GM12878 (cell line): ENCODE measurements around the gene PPP1R7. TPM values are rescaled to one million over a fixed set of nuclear protein-coding genes. Genes with fewer than 3 reads are reported as not detected.
A peak's percentile ranks its signal among the peaks of the same experiment; 100 is the strongest.

Source experiments
- ATAC-seq: fragments of 200-7000 bp; cut with Tn5 transposase; 3 replicates; pipeline ENCODE4 v1.9.1; 2020; ENCODE audit warnings: mild to moderate bottlenecking, moderate library complexity
- BruUV-seq: library from RNA; stranded (reverse); fragments of 400-500 nt; replicated peaks from 2 replicates; lab custom pipeline; 2021; lab: Mats Ljungman, UMichigan
- CTCF ChIA-PET: fragments of 300-600 bp; sonication (Branson Sonifier 250); formaldehyde crosslinking; extraction: SDS; loops from one replicate; lab custom pipeline; 2021; ENCODE audit warnings: inconsistent platforms; lab: Yijun Ruan, JAX
- POLR2A ChIA-PET: fragments of 350-600 bp; formaldehyde crosslinking; extraction: SDS; loops from one replicate; lab custom pipeline; 2021; ENCODE audit warnings: inconsistent platforms; lab: Charles Lee
- RAD21 ChIA-PET: fragments of 300-600 bp; sonication (Branson Sonifier 250); formaldehyde crosslinking; loops from one replicate; lab custom pipeline; 2023; ENCODE audit warnings: antibody characterized with exemption; ENCODE audit not compliant: unreplicated experiment; lab: Charles Lee
- SMC1A ChIA-PET: fragments of 300-600 bp; sonication (Branson Sonifier 250); formaldehyde crosslinking; loops from one replicate; lab custom pipeline; 2023; ENCODE audit not compliant: unreplicated experiment, uncharacterized antibody; lab: Charles Lee
- DNase-seq: peaks from one replicate; pipeline ENCODE4 v3.0.0-alpha.2; 2011; ENCODE audit warnings: low read depth, low spot score
- FAIRE-seq: peaks from 3 replicates; lab custom pipeline; 2011; peaks lifted over from hg19 to GRCh38; lab: Jason Lieb, UNC
- H2AFZ ChIP-seq: 2 replicates; pipeline ENCODE4 v1.6.0; 2011; ENCODE audit warnings: low read depth, low read length, control low read depth; ENCODE audit not compliant: control insufficient read depth
- H3K27ac ChIP-seq: 2 replicates; pipeline ENCODE4 v1.5.1; 2011; ENCODE audit warnings: control low read depth; ENCODE audit not compliant: control insufficient read depth, insufficient read depth
- H3K27me3 ChIP-seq, 2 experiments: replicated peaks in 1 of 2; 2 replicates each; pipeline versions ENCODE4 v1.6.0 to v1.6.1; 2011; ENCODE audit warnings: low read length in 1 of 2; ENCODE audit not compliant: control insufficient read depth in 2 of 2, insufficient read depth in 2 of 2
- H3K36me3 ChIP-seq, 2 experiments: 2 replicates each; pipeline ENCODE4 v1.5.1; 2011; ENCODE audit warnings: low read length in 1 of 2; ENCODE audit not compliant: control insufficient read depth in 2 of 2, insufficient read depth in 2 of 2
- H3K4me1 ChIP-seq: 2 replicates; pipeline ENCODE4 v1.6.1; 2011; ENCODE audit warnings: mild to moderate bottlenecking, low read length, moderate library complexity, mixed read lengths; ENCODE audit not compliant: control insufficient read depth, insufficient read depth
- H3K4me2 ChIP-seq: 2 replicates; pipeline ENCODE4 v1.6.0; 2011; ENCODE audit warnings: control low read depth; ENCODE audit not compliant: control insufficient read depth, insufficient read depth
- H3K4me3 ChIP-seq: fragments of 200-600 bp; sonication (generic); 2 replicates; pipeline ENCODE4 v1.5.1; 2016
- H3K79me2 ChIP-seq: 2 replicates; pipeline ENCODE4 v1.6.0; 2011; ENCODE audit warnings: low read length; ENCODE audit not compliant: control insufficient read depth, insufficient read depth
- H3K9ac ChIP-seq: 2 replicates; pipeline ENCODE4 v1.8.0; 2011; ENCODE audit warnings: low read length, control low read depth, mixed read lengths; ENCODE audit not compliant: control insufficient read depth, insufficient read depth
- H3K9me3 ChIP-seq: replicated peaks from 3 replicates; pipeline ENCODE4 v1.5.1; 2011; ENCODE audit warnings: mild to moderate bottlenecking, low read length; ENCODE audit not compliant: control insufficient read depth, insufficient read depth
- H4K20me1 ChIP-seq: 2 replicates; pipeline ENCODE4 v1.6.0; 2011; ENCODE audit not compliant: control insufficient read depth, insufficient read depth
- BCL11A ChIP-seq: IDR thresholded peaks from 2 replicates; pipeline ENCODE4 v1.6.1; 2011; ENCODE audit warnings: low read depth, low read length
- E4F1 ChIP-seq: fragments of 450-650 bp; IDR thresholded peaks from 2 replicates; pipeline ENCODE4 v1.6.1; 2018; ENCODE audit warnings: borderline replicate concordance, mild to moderate bottlenecking; ENCODE audit not compliant: partially characterized antibody
- HDAC6 ChIP-seq: fragments of 200-600 bp; sonication (generic); IDR thresholded peaks from one replicate; pipeline ENCODE4 v1.8.0; 2017; ENCODE audit warnings: antibody characterized with exemption; ENCODE audit not compliant: unreplicated experiment
- JUND ChIP-seq: IDR thresholded peaks from 2 replicates; pipeline ENCODE4 v1.6.1; 2012; ENCODE audit warnings: low read depth, mild to moderate bottlenecking, low read length, improper control_type of control experiment, moderate library complexity
- POLR2A ChIP-seq: IDR thresholded peaks from 2 replicates; pipeline ENCODE4 v1.6.1; 2011; ENCODE audit warnings: low read depth, mild to moderate bottlenecking, low read length
- POU2F2 ChIP-seq: IDR thresholded peaks from 3 replicates; pipeline ENCODE4 v1.6.1; 2011; ENCODE audit warnings: low read depth, mild to moderate bottlenecking, low read length, borderline replicate concordance
- SP1 ChIP-seq: IDR thresholded peaks from one replicate; pipeline ENCODE4 v1.6.1; 2011; ENCODE audit warnings: low read depth, low read length
- TCF3 ChIP-seq: IDR thresholded peaks from 2 replicates; pipeline ENCODE4 v1.6.1; 2012; ENCODE audit warnings: low read depth, mild to moderate bottlenecking, low read length, borderline replicate concordance; ENCODE audit not compliant: insufficient read depth
- WGBS: methylation state at CpG from one replicate; pipeline ENCODE4 v1.1.6; 2016; ENCODE audit warnings: low lambda C conversion rate; ENCODE audit not compliant: insufficient replicate concordance, insufficient coverage; ENCODE audit errors: missing lambda C conversion rate; 5-methylcytosine and 5-hydroxymethylcytosine counted together
- in situ Hi-C: fragments of 300-500 bp; cut with MboI; formaldehyde crosslinking; loops from 9 replicates; pipeline ENCODE4 v1.14.3; 2018; ENCODE audit warnings: mixed read lengths
- intact Hi-C: fragments of 100-400 bp; cut with micrococcal nuclease; formaldehyde crosslinking; loops from one replicate; pipeline ENCODE4 v1.14.2; 2022; ENCODE audit not compliant: unreplicated experiment
- polyA plus RNA-seq, 11 experiments: library from polyadenylated mRNA; depleted of rRNA in 4 of 11; unstranded in 6 of 11; stranded (reverse) in 5 of 11; fragments of >200 nt; fragmentation: Nextera tagmentation in 4 of 11; fragmentation: Illumina TruSeq in 1 of 11; extraction: Ambion mirVana in 4 of 11; extraction: Trizol in 1 of 11; gene quantifications; 1 replicate in 1 of 11; 2 replicates in 10 of 11; pipeline versions ENCODE4 v1.2.1 to v1.2.3, GENCODE V29; 2011 to 2016; ENCODE audit warnings: inconsistent platforms in 2 of 11, missing spikeins in 2 of 11, low read depth in 1 of 11
- total RNA-seq, 4 experiments: library from RNA; depleted of rRNA in 3 of 4; stranded (reverse); fragments of >200 nt in 3 of 4; fragmentation: Illumina TruSeq in 1 of 4; extraction: Trizol in 1 of 4; gene quantifications; 2 replicates each; pipeline versions ENCODE4 v1.2.1 to v1.2.3, GENCODE V29; 2013 to 2021
- TF ChIP-seq, protein P1 (sequence below): fragments of 450-650 bp; IDR thresholded peaks from 2 replicates; pipeline ENCODE4 v1.6.1; 2017; ENCODE audit warnings: mild to moderate bottlenecking, moderate library complexity
- TF ChIP-seq, protein P2 (sequence below): fragments of 450-650 bp; IDR thresholded peaks from 2 replicates; pipeline ENCODE4 v1.6.1; 2016; ENCODE audit warnings: mild to moderate bottlenecking, moderate library complexity, borderline replicate concordance

The PPP1R7 gene
- total and polyA plus RNA-seq, 10 of the 15 experiments (the other 5 are each of a cell fraction or from before 2014, with no cell fraction given): 78.5 to 174 (median 93.7) TPM

- TF ChIP-seq TCF3 (no peak), JUND (no peak), E4F1 (no peak), POLR2A (no peak)
- TF ChIP-seq, all 136 proteins: peak for 0
These were observed 69.6 kb downstream of the PPP1R7 start (continued) for GRCh38 chr2:241219856-241220356.

DNA sequence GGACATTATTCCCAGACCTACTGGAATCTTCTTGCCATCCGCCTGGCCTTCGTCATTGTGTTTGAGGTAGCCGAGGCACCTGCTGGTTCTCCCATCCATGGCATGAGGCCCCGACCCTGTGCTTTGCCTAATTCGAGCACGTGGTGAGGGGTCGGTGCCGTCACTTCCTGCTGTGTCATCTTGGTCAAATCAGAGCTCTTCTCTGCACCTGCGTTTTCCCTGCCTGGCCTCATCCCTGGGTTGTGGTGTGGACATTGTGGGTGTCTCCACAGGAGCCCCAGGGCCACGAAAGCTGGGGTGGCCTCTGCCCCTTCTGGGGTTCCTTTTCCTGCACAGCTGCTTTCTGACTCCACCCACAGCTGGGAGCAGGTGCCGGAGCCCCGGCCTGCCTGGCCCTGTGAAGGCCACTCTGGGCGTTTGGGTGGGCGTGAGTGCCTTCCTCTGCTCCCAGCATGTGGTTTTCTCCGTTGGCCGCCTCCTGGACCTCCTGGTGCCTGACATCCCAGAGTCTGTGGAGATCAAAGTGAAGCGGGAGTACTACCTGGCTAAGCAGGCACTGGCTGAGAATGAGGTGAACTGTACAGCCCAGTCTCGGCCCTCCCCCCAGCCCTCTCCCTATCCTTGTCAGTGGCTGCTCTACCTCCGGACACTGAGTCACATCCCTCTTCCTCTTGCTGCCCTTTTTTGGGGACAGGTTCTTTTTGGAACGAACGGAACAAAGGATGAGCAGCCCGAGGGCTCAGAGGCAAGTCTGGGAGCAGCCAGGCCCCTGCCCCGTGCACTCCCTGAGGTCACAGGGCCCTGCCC is 73.1 kb downstream of the PPP1R7 start:
- 69% methylated on average over 20 of the region's 23 CpGs for WGBS
- intact Hi-C loops (no loop called here), in situ Hi-C loops (no loop called here)
- SMC1A ChIA-PET: no interaction called here
- no peaks in the 10 kb centered on the region for H3K27me3 ChIP-seq
- RAD21 ChIA-PET: no interaction called here
- ATAC-seq (peak; percentile 13), DNase-seq (no peak), FAIRE-seq (no peak)
- CTCF ChIA-PET: interaction anchor here (0.7 kb wide), 1 partner anchor 30 kb away, joined by 3 read pairs; no protein-coding TSS in a partner anchor
- no peak overlapping the region for H3K9ac ChIP-seq
- H3K4me3 ChIP-seq: no peak overlapping the region
- no peak overlapping the region for H3K4me2 ChIP-seq
- H3K9me3 ChIP-seq: no peaks in the 10 kb centered on the region
- H3K27ac ChIP-seq: no peak overlapping the region
- no peaks in the 10 kb centered on the region for H3K79me2 ChIP-seq
- POLR2A ChIA-PET: no interaction called here
- no TSS peak for BruUV-seq
- H2AFZ ChIP-seq: no peak overlapping the region
- H4K20me1 ChIP-seq: no peaks in the 10 kb centered on the region
- peaks cover under 1 to 9% of the 10 kb centered on the region in 2 experiments; a peak in 3 of 4 replicates for H3K36me3 ChIP-seq
- H3K4me1 ChIP-seq: no peaks in the 10 kb centered on the region
- TF ChIP-seq, protein P1, sequence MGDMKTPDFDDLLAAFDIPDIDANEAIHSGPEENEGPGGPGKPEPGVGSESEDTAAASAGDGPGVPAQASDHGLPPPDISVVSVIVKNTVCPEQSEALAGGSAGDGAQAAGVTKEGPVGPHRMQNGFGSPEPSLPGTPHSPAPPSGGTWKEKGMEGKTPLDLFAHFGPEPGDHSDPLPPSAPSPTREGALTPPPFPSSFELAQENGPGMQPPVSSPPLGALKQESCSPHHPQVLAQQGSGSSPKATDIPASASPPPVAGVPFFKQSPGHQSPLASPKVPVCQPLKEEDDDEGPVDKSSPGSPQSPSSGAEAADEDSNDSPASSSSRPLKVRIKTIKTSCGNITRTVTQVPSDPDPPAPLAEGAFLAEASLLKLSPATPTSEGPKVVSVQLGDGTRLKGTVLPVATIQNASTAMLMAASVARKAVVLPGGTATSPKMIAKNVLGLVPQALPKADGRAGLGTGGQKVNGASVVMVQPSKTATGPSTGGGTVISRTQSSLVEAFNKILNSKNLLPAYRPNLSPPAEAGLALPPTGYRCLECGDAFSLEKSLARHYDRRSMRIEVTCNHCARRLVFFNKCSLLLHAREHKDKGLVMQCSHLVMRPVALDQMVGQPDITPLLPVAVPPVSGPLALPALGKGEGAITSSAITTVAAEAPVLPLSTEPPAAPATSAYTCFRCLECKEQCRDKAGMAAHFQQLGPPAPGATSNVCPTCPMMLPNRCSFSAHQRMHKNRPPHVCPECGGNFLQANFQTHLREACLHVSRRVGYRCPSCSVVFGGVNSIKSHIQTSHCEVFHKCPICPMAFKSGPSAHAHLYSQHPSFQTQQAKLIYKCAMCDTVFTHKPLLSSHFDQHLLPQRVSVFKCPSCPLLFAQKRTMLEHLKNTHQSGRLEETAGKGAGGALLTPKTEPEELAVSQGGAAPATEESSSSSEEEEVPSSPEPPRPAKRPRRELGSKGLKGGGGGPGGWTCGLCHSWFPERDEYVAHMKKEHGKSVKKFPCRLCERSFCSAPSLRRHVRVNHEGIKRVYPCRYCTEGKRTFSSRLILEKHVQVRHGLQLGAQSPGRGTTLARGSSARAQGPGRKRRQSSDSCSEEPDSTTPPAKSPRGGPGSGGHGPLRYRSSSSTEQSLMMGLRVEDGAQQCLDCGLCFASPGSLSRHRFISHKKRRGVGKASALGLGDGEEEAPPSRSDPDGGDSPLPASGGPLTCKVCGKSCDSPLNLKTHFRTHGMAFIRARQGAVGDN: no peak
- TF ChIP-seq HDAC6 (no peak), SP1 (no peak), POU2F2 (0 out of 3 replicates have a peak, but pooled peaks have one; percentile 5), BCL11A (no peak)
- TF ChIP-seq, protein P2, sequence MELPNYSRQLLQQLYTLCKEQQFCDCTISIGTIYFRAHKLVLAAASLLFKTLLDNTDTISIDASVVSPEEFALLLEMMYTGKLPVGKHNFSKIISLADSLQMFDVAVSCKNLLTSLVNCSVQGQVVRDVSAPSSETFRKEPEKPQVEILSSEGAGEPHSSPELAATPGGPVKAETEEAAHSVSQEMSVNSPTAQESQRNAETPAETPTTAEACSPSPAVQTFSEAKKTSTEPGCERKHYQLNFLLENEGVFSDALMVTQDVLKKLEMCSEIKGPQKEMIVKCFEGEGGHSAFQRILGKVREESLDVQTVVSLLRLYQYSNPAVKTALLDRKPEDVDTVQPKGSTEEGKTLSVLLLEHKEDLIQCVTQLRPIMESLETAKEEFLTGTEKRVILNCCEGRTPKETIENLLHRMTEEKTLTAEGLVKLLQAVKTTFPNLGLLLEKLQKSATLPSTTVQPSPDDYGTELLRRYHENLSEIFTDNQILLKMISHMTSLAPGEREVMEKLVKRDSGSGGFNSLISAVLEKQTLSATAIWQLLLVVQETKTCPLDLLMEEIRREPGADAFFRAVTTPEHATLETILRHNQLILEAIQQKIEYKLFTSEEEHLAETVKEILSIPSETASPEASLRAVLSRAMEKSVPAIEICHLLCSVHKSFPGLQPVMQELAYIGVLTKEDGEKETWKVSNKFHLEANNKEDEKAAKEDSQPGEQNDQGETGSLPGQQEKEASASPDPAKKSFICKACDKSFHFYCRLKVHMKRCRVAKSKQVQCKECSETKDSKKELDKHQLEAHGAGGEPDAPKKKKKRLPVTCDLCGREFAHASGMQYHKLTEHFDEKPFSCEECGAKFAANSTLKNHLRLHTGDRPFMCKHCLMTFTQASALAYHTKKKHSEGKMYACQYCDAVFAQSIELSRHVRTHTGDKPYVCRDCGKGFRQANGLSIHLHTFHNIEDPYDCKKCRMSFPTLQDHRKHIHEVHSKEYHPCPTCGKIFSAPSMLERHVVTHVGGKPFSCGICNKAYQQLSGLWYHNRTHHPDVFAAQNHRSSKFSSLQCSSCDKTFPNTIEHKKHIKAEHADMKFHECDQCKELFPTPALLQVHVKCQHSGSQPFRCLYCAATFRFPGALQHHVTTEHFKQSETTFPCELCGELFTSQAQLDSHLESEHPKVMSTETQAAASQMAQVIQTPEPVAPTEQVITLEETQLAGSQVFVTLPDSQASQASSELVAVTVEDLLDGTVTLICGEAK: no peak
